HCEC 1CT (cell line): ENCODE measurements around the gene FXYD5.

Experiments used
- DNase-seq: peaks from one replicate; pipeline ENCODE4 v3.0.0-alpha.2; 2017

The FXYD5 gene

DNA sequence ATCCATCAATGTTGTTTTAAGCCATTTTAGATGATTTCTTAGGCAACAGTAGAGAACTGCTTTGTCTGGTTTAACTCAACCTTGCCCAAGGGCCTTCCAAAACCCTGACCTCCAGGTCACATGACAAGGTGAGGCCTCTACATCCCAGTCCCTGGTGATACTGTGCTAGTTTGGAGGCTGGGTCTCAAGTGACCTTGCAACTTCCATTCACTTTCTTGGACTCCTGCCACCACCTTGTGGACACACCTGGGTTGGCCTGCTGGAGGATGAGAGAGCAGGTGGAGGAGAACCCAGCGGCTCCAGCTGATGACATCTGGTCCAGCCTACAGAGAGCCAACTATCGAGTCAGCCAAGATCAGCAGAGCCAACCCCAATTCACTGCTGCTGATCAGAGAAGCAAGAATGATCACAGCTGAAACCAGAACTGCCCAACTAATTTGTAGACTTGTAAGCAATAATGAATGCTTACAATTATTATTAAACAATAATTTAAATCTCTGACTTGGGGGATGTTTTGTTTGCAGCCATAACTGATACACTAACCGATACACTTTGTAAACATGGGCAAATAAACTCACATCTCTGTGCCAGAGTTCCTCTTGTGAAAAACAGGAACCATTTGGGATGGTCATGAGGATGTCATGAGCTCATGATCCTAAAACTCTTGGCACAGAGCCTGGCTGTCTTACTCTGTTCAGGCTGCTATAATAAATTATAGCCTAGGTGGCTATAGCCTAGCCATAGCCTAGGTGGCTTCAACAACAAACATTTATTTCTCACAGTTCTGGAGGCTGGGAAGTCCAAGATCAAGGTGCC lies 62.5 kb downstream of the FXYD5 start:
- DNase-seq = no peak

DNA sequence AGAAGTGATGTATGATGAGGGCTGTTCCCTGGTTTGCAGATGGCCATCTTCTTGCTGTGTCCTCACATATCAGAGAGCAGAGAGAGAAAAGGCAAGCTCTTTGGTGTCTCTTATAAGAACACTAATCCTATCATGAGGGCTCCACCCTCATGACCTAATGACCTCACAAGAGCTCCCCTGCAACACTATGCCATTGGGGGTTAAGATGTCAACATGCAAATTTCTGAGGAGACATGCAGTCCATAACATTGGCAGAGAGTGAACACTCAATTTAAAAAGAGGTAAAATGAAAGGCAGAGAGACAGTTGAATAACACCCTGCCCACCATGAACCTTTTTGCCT lies 63.1 kb downstream of the FXYD5 start:
- DNase-seq = no peak

DNA sequence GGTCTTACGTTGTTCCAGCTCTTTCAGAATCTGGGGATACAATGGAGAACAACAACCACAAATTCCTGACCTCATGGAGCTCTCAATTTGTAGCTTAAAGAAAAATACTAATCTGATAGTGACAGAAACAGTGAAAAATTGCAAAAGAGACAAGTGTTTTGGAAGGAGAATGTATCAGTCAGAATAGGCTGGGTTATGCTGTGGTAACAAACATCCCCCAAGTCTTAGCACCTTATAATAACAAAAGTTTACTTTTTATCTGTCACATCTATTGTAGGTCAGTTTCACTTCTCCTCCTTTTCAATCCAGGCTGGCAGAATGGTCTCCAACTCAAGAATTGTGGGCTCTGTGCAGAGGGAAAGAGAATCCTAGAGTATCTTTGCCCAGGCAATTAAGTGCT lies 64.5 kb downstream of the FXYD5 start:
- no peak for DNase-seq
